NT2/D1 (cell line): Measurements from ENCODE around the gene LRG1.

Experiments
- YY1 ChIP-seq: IDR thresholded peaks from 2 replicates; pipeline ENCODE4 v1.6.1; 2011; ENCODE audit not compliant: insufficient read length, insufficient read depth
- ZNF274 ChIP-seq: IDR thresholded peaks from 2 replicates; pipeline ENCODE4 v1.6.1; 2011; ENCODE audit warnings: mild to moderate bottlenecking, low read depth, low read length

GRCh38 chr19:4573682-4574081, 33.8 kb upstream of the LRG1 start:
- TF ChIP-seq YY1 = no peak
- no peak for TF ChIP-seq ZNF274
